ENCODE measurements around the gene TNXB. TPM values are rescaled to one million over a fixed set of nuclear protein-coding genes. Genes with fewer than 3 reads are reported as not detected.
A peak's percentile ranks its signal among the peaks of the same experiment; 100 is the strongest.

The TNXB gene
- total and polyA plus RNA-seq, 9 of the 15 experiments (the other 6 are each of a cell fraction or from before 2014, with no cell fraction given), result 0.14 to 28.1 (median 12.4) TPM

DNA sequence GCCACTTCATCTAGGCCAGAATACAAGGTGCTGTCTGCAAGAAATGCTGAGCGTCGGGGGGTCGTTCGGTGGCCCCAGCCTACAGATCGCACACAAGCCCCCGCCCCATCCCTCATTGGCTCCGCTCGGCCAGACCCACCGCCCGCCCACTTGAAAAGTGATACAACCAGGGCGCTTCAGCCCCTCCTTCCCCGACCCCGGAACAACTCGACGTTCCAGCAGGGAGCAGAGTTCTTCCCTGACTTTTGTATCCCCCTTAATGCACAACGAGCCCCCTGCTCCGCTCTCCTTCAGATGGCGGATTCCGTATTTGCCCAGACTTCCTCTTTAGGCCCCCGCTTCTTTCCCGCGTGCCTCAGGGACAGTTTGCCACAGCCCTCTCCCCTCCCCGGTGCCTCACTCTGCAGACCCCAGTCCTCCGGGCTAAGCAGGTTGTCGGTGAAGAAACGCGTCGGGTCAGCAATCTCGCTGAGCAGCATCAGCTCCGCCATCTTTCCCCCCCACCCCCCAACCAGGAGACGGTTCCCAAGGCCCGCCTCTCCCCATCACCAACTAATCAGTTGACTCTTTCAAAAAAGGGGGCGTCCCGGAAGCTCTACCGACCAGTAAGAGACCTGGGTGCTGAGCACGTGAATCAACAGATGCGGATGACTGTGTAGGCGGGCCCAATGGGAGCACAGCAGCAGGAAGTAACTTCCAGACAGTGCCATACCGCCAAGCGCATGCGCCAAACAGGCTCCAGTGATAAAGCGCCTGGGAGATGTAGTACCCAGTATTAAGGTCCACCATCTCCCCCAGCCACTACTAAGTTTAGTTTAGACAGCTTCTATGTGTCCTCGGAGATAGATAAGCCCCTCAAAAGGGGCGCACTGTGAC lies 18.8 kb upstream of the TNXB start, which contains the start of gene ATF6B (continued):
- TF ChIP-seq RAD21 (CRISPR knock-in tag; conservative IDR thresholded peaks at IDR 0.05 in 1 of 2, IDR thresholded peaks at IDR 0.05 in 1 of 2) (no peak), ARID1B (IDR thresholded peaks at IDR 0.05) (peak; percentile 22), WHSC1 (IDR thresholded peaks at IDR 0.05; ENCODE audit: low read length) (no peak), MIER1 (IDR thresholded peaks at IDR 0.05; ENCODE audit: low read depth) (peak; percentile 51), RCOR1 (IDR thresholded peaks at IDR 0.05; ENCODE audit: borderline replicate concordance in 1 of 2, low read depth in 2 of 2, low read length in 2 of 2) (no peak; a peak in 1 of 4 replicates), HSF4 (CRISPR knock-in tag; IDR thresholded peaks at IDR 0.05; ENCODE audit: borderline replicate concordance) (no peak), HDAC2 (IDR thresholded peaks at IDR 0.05) (0 out of 2 replicates have a peak, but pooled peaks have one; percentile 52), CBX2 (IDR thresholded peaks at IDR 0.05; ENCODE audit: insufficient read depth, low read length, poor library complexity, severe bottlenecking) (no peak), CHD4 (IDR thresholded peaks at IDR 0.05; ENCODE audit: insufficient read depth, insufficient replicate concordance, low read depth, low read length, poor library complexity, severe bottlenecking) (peak; percentile 23), DMBX1 (CRISPR knock-in tag; IDR thresholded peaks at IDR 0.05; ENCODE audit: borderline replicate concordance) (no peak), KDM2B (CRISPR knock-in tag; IDR thresholded peaks at IDR 0.05) (0 out of 2 replicates have a peak, but pooled peaks have one; percentile 43)
- TF ChIP-seq, protein P1, sequence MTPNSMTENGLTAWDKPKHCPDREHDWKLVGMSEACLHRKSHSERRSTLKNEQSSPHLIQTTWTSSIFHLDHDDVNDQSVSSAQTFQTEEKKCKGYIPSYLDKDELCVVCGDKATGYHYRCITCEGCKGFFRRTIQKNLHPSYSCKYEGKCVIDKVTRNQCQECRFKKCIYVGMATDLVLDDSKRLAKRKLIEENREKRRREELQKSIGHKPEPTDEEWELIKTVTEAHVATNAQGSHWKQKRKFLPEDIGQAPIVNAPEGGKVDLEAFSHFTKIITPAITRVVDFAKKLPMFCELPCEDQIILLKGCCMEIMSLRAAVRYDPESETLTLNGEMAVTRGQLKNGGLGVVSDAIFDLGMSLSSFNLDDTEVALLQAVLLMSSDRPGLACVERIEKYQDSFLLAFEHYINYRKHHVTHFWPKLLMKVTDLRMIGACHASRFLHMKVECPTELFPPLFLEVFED (CRISPR knock-in tag; conservative IDR thresholded peaks at IDR 0.05), result no peak
- TF ChIP-seq, protein P2, sequence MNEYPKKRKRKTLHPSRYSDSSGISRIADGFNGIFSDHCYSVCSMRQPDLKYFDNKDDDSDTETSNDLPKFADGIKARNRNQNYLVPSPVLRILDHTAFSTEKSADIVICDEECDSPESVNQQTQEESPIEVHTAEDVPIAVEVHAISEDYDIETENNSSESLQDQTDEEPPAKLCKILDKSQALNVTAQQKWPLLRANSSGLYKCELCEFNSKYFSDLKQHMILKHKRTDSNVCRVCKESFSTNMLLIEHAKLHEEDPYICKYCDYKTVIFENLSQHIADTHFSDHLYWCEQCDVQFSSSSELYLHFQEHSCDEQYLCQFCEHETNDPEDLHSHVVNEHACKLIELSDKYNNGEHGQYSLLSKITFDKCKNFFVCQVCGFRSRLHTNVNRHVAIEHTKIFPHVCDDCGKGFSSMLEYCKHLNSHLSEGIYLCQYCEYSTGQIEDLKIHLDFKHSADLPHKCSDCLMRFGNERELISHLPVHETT (CRISPR knock-in tag; conservative IDR thresholded peaks at IDR 0.05 in 1 of 2, IDR thresholded peaks at IDR 0.05 in 1 of 2), result peak in 1 of 2 experiments; percentile 63; a peak in 1 of 4 replicates
- TF ChIP-seq, protein P3, sequence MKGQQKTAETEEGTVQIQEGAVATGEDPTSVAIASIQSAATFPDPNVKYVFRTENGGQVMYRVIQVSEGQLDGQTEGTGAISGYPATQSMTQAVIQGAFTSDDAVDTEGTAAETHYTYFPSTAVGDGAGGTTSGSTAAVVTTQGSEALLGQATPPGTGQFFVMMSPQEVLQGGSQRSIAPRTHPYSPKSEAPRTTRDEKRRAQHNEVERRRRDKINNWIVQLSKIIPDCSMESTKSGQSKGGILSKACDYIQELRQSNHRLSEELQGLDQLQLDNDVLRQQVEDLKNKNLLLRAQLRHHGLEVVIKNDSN (CRISPR knock-in tag; IDR thresholded peaks at IDR 0.05), result peak; percentile 92
- TF ChIP-seq, protein P4, sequence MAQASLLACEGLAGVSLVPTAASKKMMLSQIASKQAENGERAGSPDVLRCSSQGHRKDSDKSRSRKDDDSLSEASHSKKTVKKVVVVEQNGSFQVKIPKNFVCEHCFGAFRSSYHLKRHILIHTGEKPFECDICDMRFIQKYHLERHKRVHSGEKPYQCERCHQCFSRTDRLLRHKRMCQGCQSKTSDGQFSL (CRISPR knock-in tag; IDR thresholded peaks at IDR 0.05), result peak; percentile 97
- TF ChIP-seq, protein P4 (tag; IDR thresholded peaks at IDR 0.05), result peak in 1 of 2 experiments; percentile 95; a peak in 2 of 4 replicates
- TF ChIP-seq, protein P5, sequence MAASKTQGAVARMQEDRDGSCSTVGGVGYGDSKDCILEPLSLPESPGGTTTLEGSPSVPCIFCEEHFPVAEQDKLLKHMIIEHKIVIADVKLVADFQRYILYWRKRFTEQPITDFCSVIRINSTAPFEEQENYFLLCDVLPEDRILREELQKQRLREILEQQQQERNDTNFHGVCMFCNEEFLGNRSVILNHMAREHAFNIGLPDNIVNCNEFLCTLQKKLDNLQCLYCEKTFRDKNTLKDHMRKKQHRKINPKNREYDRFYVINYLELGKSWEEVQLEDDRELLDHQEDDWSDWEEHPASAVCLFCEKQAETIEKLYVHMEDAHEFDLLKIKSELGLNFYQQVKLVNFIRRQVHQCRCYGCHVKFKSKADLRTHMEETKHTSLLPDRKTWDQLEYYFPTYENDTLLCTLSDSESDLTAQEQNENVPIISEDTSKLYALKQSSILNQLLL (CRISPR knock-in tag; IDR thresholded peaks at IDR 0.05; ENCODE audit: borderline replicate concordance), result no peak

Data from K562 (cell line).